DMS53 treated with DMSO at 0.1 percent for 48 hours (cell line): ENCODE results near the gene SPATA19.
"Not testable (repeated sequence)": the region's sequence is repeated elsewhere in the genome, so short reads cannot be mapped to it uniquely, and the experiment has no call there.

Experiments used
- DNase-seq: peaks from one replicate; lab custom pipeline; 2025; ENCODE audit not compliant: unreplicated experiment; lab: John Stamatoyannopoulos, UW

The SPATA19 gene, protein sequence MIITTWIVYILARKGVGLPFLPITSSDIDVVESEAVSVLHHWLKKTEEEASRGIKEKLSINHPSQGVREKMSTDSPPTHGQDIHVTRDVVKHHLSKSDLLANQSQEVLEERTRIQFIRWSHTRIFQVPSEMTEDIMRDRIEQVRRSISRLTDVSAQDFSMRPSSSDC

GRCh38 chr11:133845413-133845812 is at the start of gene SPATA19:
Gene SPATA19, minus strand, starts transcription at chr11:133845513. Its CDS starts 67 bp downstream, at chr11:133845446.
- no peak for DNase-seq

GRCh38 chr11:133895061-133895479 is 49.8 kb upstream of the SPATA19 start:
- no peak for DNase-seq

DNA sequence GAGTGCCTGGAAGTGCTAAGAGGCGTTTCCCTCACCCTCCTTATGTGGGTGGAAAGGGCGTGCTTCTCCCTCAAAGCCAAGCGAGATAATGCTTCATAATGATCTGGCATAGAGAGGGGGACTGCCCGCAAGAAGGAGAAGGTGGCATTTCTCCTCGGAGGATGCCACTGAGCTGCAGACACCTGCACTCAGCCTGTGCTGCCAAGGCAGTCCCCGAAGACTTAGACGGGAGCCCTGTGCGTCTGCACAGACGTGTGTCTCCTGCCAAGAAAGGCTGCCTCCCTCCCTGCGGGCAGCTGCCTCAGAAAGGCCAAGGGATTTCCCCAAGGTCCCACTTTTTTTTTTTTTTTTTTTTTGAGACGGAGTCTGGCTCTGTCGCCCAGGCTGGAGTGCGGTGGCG is 48.1 kb upstream of the SPATA19 start:
- DNase-seq, result no peak

GRCh38 chr11:133892584-133893380 is 47.5 kb upstream of the SPATA19 start:
- DNase-seq, result no peak

GRCh38 chr11:133892126-133892525 is 46.8 kb upstream of the SPATA19 start:
- DNase-seq, result no peak

GRCh38 chr11:133889893-133890292 is 44.6 kb upstream of the SPATA19 start:
- DNase-seq, result no peak

GRCh38 chr11:133889188-133889587 is 43.9 kb upstream of the SPATA19 start:
- DNase-seq, result no peak

DNA sequence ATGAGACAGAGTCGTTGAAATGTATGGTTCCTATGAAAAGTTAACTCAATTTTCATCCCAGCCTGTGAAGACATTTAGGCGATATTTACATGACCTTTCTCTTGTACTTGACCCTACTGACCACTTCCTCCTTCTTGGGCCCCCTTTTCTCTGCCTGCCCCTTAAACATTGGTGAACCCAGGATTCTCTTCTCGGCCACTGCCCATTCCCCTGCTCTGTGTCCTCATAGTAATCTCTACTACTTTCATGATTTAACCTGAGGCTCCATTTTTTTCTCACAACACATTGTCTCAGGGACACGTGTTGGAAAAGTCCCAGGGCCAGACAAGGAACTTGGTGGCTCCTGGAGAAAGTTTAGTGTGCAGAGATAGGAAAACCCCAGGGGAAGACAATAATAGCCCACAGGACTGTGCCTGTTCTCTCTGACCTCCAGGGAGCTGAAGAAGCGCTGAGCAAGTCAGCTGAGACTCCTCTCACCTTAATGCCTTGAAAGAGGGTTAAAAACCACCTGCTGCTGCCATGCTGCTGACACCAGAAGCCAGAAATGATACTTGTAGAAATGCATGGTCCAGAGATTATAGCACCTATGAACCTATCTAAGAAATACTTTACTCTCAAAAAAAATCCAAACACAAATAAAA is 42.5 kb upstream of the SPATA19 start:
- no peak for DNase-seq

- DNase-seq, result no peak
These were observed 40.7 kb upstream of the SPATA19 start for GRCh38 chr11:133886029-133886428.

- DNase-seq, result no peak
These were observed 26.8 kb upstream of the SPATA19 start for GRCh38 chr11:133872160-133872559.

- no peak for DNase-seq
These were observed 22.1 kb upstream of the SPATA19 start for GRCh38 chr11:133867456-133867855.

- no peak for DNase-seq
These were observed 20.2 kb upstream of the SPATA19 start for GRCh38 chr11:133865466-133865865.

- DNase-seq, result no peak
These were observed 19.4 kb upstream of the SPATA19 start for GRCh38 chr11:133864756-133865155.

- no peak for DNase-seq
These were observed 14.8 kb upstream of the SPATA19 start for GRCh38 chr11:133860151-133860550.

DNA sequence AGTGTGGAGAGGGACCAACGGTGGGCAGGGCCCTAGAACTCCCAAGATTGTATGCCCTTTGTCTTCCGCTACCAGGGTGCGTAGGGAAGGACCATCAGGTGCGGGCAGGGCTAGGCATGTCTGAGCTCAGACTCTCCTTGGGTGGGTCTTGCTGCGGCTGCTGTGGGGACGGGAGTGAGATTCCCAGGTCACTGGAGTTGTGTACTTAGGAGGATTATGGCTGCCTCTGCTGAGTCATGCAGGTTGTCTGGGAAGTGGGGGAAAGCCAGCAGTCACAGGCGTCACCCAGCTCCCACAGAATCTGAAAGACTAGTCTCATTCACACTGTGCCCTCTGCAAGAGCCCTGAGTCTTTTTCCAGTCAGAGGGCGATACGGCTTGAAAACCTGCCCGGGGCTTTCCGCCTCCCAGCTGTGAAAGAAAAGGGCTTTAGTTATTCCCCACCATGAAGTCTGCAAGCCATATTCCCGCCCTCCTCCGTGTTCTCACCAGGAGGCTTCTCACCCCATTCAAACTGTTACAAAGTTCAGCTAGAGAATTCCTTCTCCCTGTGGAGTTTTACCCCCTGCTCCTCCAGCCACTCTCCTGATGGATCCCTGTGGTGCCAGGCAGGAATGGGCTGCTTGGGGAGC is 9.1 kb upstream of the SPATA19 start:
- DNase-seq, result not testable (repeated sequence)

- DNase-seq, result no peak
These were observed 1.1 kb downstream of the SPATA19 start for GRCh38 chr11:133844217-133844616.

DNA sequence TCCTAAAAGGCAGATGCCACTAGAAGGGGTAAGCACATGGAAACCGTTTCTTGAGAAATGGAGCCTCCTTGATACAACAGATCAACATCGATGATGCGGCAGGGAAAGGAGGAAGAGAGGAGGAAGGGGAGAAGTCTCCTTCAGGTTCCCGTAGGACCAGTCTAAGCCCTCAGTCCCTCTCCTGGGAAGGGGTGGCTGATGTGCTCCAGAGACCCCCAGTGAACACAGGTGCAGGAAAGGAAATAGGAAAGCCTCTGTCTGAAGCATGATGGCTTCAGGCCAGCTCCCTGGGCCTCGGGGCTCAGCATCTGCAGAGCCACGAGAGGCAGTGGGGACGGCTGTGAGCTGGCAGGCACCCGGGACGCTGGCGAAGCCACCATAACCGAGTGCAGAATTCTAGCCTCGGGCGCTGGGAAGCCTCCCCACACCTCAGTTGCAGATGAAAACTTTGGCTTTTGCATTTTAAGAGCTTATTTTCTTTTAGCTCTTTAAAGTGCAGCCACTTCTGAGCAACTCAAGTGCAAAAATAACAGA is 1.8 kb downstream of the SPATA19 start:
- no peak for DNase-seq

DNA sequence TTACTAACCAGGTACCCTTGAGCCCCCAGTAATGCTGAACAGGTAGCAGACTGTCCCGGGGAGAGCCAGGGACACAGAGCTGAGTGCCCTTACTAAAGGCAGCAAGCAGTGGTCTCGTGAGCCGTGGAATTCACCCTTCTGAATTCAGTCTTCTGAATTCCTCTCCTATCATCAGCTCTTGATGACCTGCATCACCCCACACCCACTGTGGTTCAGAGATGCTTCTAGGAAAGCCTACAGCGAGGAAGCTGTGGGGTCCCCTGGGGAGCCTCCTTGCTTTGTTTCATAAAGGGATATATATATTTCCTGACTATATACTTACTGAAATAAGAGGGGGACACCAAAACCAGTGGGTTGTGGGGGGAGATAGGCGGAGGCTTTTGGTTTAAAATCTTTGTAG is 2.6 kb downstream of the SPATA19 start:
- no peak for DNase-seq

- DNase-seq, result no peak
These were observed 3.3 kb downstream of the SPATA19 start for GRCh38 chr11:133842053-133842452.

- DNase-seq, result no peak
These were observed 3.9 kb downstream of the SPATA19 start for GRCh38 chr11:133841279-133842043.

GRCh38 chr11:133840479-133840941 is 4.8 kb downstream of the SPATA19 start:
- DNase-seq, result no peak
